GM18861 (cell line): ENCODE data around the gene SLC5A10.

Experiments
- ATAC-seq: cut with Tn5 transposase; IDR thresholded peaks from one replicate; pipeline ENCODE4 v1.9.1; 2021; ENCODE audit not compliant: unreplicated experiment

SLC5A10 gene

GRCh38 chr17:18981642-18982424 is 29.9 kb downstream of the SLC5A10 start:
- no peak for ATAC-seq

- ATAC-seq, result no peak
Measured at GRCh38 chr17:18984273-18985114, 32.5 kb downstream of the SLC5A10 start.

- ATAC-seq, result no peak
Measured at GRCh38 chr17:18985475-18985874, 33.5 kb downstream of the SLC5A10 start.

GRCh38 chr17:18986541-18987229 is 34.7 kb downstream of the SLC5A10 start:
- ATAC-seq, result no peak

DNA sequence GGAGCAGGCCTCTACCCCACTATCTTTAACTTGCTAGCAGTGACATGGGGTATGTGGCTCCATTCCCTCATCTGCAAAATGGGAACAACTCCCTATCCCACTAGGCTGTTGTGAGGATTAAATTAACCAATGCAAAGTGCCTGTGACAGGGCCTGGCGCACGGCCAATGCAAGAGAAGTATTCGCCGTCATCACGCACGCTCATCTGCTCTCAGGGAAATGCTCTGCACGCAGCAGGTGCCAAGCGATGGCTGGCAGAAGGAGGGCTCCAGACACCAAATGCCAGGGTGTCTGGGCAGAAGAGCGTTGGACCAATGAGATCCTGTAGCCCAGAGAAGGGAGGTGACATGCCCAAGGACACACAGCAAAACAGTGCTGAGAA is 35.3 kb downstream of the SLC5A10 start:
- ATAC-seq, result no peak

GRCh38 chr17:18987862-18988545 is 36.0 kb downstream of the SLC5A10 start:
- ATAC-seq, result no peak

GRCh38 chr17:18988546-18989173 is 36.7 kb downstream of the SLC5A10 start:
- ATAC-seq, result no peak

DNA sequence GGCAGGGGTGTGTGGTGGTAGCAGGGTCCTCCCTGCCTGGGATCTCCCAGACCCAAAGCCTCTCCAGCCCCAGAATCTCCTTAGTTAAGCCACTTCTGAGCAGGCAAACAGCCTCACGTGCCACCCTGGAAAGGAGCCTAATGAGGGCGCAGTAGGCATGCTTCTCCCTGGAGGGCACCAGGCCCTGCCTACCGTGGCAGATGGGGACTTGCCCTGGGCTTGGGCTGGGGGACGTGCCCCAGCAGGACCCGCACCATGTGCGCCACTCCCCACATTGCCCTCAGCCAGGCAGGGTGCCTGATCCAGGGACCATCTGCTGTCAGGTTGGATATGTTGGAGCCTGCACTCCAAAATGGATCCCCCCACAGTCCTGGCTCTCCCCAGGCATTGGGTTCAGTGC is 38.4 kb downstream of the SLC5A10 start:
- ATAC-seq, result no peak

- no peak for ATAC-seq
Measured at GRCh38 chr17:18991531-18992315, 39.8 kb downstream of the SLC5A10 start.

GRCh38 chr17:18992454-18993130 is 40.6 kb downstream of the SLC5A10 start:
- no peak for ATAC-seq

DNA sequence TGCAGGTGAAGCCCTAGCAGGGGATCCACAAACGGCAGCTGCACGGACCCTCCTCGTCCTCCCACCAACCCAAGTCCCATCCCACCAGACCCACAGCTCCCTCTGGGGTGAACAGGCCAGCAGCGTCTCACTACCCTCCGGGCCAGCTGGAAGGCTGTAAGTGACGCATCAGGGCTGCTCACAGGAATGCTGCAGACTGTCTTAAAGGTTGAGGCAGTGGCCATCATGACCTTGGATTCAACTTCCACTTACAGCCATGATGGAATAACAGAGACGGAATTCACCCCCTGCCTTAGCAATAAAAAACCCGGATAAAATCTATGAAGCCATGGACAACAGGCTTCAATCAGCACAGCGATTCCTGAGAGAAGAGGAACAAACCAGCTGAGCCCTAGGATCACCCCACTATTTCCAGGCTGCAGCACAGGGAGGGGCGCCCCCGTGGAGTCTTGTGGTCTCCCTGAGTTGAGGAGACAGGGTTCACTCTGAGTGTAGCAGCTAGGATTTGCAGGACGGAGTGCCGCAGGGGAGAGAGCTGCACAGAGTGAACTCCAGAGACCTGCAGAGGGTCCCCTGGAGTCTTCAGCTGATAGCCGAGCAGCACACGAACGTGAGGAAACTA is 42.1 kb downstream of the SLC5A10 start:
- no peak for ATAC-seq

DNA sequence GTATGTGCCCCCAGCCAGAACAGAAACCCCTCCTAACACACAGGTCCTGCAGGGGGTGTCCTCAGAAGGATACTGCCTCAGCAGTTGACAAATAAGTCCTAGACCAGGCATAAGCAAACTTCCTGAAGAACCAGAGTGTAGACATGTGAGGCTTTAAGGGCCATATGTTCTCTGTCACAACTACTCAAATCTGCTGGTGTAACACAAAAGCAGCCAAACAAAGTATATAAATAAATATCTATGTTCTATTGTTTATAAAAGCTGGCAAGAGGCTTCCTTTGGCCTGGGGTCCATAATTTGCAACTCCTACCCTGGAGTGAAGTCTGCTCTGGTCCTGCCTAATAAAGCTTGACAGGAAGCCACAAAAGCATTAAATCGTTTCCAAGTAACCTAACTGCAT is 42.7 kb downstream of the SLC5A10 start:
- no peak for ATAC-seq

DNA sequence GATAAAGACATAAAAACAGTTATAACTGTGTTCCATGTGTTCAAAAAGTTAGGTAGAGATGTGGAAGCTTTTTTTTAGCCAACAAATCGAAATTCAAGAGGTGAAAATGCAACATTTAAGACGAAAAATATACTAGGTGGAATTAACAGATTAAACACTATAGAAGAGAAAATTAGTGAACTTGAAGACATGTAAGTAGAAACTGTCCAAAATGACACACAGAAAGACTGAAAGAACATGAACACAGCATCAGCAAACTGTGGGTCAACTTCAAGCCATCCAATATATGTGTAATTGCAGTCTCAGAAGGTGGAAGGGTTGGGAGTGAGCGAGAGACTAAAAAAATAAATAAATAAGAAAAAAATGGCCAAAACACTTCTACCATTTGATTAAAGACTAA is 43.3 kb downstream of the SLC5A10 start:
- no peak for ATAC-seq

- no peak for ATAC-seq
Measured at GRCh38 chr17:18996458-18996857, 44.5 kb downstream of the SLC5A10 start.

DNA sequence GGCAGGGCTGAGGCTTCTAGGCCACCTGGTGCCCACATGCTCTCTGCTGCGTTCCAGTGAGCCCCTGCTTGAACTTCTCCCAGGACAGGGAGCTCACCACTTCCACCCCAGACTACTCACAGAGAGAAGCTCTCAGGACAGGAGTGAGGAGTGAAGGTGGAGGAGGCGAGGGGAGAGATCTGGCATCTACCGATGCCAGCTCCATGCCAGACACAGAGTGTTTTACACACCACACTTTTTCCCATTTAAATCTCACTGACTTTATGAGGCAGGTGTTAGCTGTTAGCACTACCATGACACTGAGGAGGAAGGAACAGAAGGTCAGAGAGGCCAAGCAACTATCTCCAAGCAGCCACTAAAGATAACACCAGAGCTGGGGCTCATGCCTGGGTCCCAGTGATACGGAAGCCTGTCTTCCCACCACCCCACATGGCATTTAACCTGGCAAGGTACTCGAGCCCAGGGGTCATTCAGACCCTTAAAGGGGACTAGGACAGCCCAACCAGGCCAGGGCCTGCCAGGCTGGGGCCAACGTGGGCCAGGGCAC is 45.8 kb downstream of the SLC5A10 start:
- no peak for ATAC-seq

DNA sequence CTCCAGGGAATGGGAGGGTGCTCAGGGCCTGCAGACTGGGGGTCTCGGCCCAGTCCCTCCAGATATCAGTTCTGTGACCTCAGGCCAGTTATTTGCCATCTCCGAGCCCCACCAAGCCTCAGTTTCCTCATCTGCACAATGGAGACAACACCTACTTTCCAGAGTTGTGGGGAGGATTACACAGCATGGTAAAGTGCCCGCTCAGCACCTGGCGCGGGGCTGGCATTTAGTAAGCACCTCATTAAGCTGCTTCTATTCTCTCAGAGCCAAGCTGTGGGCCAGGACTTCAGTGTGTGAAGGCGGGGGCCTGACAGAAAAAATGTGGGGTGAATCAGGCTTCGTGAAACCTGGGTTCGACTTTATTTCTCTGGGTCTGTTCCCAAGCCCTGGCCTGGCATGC is 47.4 kb downstream of the SLC5A10 start:
- ATAC-seq, result no peak

GRCh38 chr17:18999911-19000310 is 47.9 kb downstream of the SLC5A10 start:
- no peak for ATAC-seq

DNA sequence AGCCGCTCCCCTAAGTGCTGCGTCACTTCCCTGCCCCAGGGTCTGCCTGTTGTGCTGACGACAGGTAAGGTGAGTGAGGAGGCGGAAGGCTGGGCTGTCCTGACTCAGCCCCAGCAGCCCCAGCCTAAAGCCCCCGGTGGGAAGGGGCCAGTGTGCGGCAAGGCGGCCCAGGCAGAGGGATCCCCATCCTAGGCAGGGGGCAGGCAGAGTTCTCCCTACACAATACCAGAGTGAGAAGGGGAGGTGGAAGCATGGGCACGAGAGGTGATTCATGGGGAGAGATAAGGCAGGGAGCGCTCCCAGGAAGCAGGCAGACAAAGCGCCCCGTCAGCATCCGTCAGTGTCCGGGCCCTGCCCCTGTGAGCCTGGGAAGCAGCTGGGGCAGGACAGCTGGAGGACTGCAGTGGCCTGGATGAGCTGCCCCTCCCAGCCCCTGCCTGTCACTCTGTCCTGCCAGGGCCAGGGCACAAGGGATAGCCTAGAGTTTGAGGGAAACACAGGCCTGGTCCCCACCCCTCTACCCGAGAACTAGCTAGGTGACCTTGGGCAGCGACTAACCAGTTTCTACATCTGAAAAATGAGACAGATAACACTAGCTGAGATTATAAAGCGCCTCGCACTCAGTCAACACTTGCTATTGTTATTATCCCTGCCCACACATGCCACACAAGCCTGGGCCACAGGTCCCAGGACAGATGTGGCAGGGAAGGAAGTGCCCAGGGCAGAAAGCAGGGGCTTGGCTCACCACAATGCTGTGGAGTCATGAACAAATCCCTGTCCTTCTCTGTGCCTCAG is 48.8 kb downstream of the SLC5A10 start:
- ATAC-seq, result no peak
